ENCODE results near the gene MOB3B.

The MOB3B gene

DNA sequence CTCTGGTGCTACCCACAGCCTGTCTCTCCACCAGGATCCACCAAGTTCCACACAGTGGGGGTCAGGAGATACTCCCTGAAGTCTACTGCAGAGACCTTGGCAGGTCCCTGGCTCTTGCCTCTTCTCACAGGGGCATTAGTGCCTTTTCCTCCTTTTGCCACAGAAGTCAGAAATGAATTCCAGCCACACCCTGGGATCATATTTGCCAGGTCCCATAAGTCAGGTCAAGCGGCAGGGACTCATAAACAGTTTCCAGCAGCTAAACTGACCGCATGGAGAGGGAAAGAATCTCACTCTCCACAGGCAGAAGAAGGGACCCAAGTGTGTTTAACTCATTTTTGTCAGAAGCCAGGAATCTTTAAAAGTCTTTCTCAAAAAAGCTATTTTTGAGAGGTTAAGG is 18.8 kb downstream of the MOB3B start:
- no peak overlapping the region for H4K91ac ChIP-seq (ENCODE audit: low read depth, low read length)
- H3K27ac ChIP-seq (ENCODE audit: low read depth, low read length) = no peak overlapping the region
- no peaks in the 10 kb centered on the region for H3K79me2 ChIP-seq (ENCODE audit: control insufficient read depth, insufficient read depth, low read length, poor library complexity)
- H4K12ac ChIP-seq (ENCODE audit: low read depth, low read length) = no peak overlapping the region
- no peak overlapping the region for H3K4ac ChIP-seq (ENCODE audit: low read depth, low read length)
- no peak overlapping the region for H3K4me2 ChIP-seq (ENCODE audit: low read length)
- no peak for DNase-seq
- peak overlapping the region; percentile 59 for H3K18ac ChIP-seq (ENCODE audit: low read length)
- H2BK12ac ChIP-seq (ENCODE audit: low read length) = no peak overlapping the region
- no peaks in the 10 kb centered on the region for H3K9me3 ChIP-seq (ENCODE audit: insufficient read depth, low read depth, low read length)
- H2AFZ ChIP-seq (ENCODE audit: insufficient read depth, low read length, poor library complexity) = no peak overlapping the region
- peak overlapping the region; percentile 46 for H2AK5ac ChIP-seq (ENCODE audit: low read length)
- no peak overlapping the region for H3K23ac ChIP-seq (ENCODE audit: low read length)
- no peaks in the 10 kb centered on the region for H3K79me1 ChIP-seq (ENCODE audit: low read length)
- H3K4me3 ChIP-seq (ENCODE audit: low read depth, low read length) = no peak overlapping the region
- no peaks in the 10 kb centered on the region for H3K27me3 ChIP-seq (ENCODE audit: insufficient read depth, low read length)
- H3K14ac ChIP-seq (ENCODE audit: low read length) = no peak overlapping the region
- no peak overlapping the region for H2BK120ac ChIP-seq (ENCODE audit: insufficient read depth, low read length, poor library complexity)
- peaks cover 2 to 3% of the 10 kb centered on the region in 2 experiments for H3K36me3 ChIP-seq (ENCODE audit: control insufficient read depth in 1 of 2, insufficient read depth in 2 of 2, low read length in 2 of 2)
- H3K4me1 ChIP-seq (ENCODE audit: control insufficient read depth in 1 of 2, insufficient read depth in 2 of 2, low read length in 2 of 2) = no peaks in the 10 kb centered on the region
- no CpG with 5 or more reads among the region's 2 CpGs for WGBS (ENCODE audit: extremely low coverage, insufficient coverage, insufficient read length)
- H2BK5ac ChIP-seq (ENCODE audit: low read depth, low read length, poor library complexity) = no peak overlapping the region
- H4K8ac ChIP-seq (ENCODE audit: low read depth, low read length) = no peak overlapping the region
- peak overlapping the region; percentile 10 for H3K9ac ChIP-seq (ENCODE audit: low read length)

DNA sequence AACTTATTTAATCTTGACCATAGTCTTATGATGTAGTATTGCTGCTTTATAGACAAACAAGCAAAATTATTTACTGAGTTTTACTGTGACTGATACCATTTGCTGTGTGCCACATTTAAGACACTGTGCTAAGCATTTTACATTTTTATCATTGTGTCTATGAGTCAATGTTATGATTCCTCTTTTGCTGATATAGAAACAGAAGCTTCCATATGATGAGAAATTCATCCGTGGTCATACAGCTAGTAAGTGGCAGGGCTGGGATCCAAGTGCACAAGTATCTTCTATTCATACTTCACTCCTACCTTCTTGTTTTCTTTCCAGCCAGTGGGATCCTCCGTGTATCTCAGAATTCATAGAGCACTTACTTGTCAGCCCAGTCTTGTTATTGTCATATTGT is 22.6 kb downstream of the MOB3B start:
- no peaks in the 10 kb centered on the region for H3K27me3 ChIP-seq (ENCODE audit: insufficient read depth, low read length)
- H3K27ac ChIP-seq (ENCODE audit: low read depth, low read length) = no peak overlapping the region
- no peak overlapping the region for H4K91ac ChIP-seq (ENCODE audit: low read depth, low read length)
- no peak overlapping the region for H2BK120ac ChIP-seq (ENCODE audit: insufficient read depth, low read length, poor library complexity)
- H2BK12ac ChIP-seq (ENCODE audit: low read length) = no peak overlapping the region
- no peak overlapping the region for H3K4me3 ChIP-seq (ENCODE audit: low read depth, low read length)
- no peak overlapping the region for H4K8ac ChIP-seq (ENCODE audit: low read depth, low read length)
- H3K18ac ChIP-seq (ENCODE audit: low read length) = no peak overlapping the region
- peaks cover 4% of the 10 kb centered on the region for H3K9me3 ChIP-seq (ENCODE audit: insufficient read depth, low read depth, low read length)
- no peak overlapping the region for H2AFZ ChIP-seq (ENCODE audit: insufficient read depth, low read length, poor library complexity)
- H3K14ac ChIP-seq (ENCODE audit: low read length) = no peak overlapping the region
- H3K79me1 ChIP-seq (ENCODE audit: low read length) = no peaks in the 10 kb centered on the region
- no peak overlapping the region for H3K23ac ChIP-seq (ENCODE audit: low read length)
- peaks cover 0 to 4% of the 10 kb centered on the region in 2 experiments for H3K4me1 ChIP-seq (ENCODE audit: control insufficient read depth in 1 of 2, insufficient read depth in 2 of 2, low read length in 2 of 2)
- no peak overlapping the region for H3K9ac ChIP-seq (ENCODE audit: low read length)
- no peak overlapping the region for H2AK5ac ChIP-seq (ENCODE audit: low read length)
- no peak overlapping the region for H3K4me2 ChIP-seq (ENCODE audit: low read length)
- H2BK5ac ChIP-seq (ENCODE audit: low read depth, low read length, poor library complexity) = no peak overlapping the region
- peaks cover 2 to 5% of the 10 kb centered on the region in 2 experiments for H3K36me3 ChIP-seq (ENCODE audit: control insufficient read depth in 1 of 2, insufficient read depth in 2 of 2, low read length in 2 of 2)
- no CpG with 5 or more reads among the region's 2 CpGs for WGBS (ENCODE audit: extremely low coverage, insufficient coverage, insufficient read length)
- no peak overlapping the region for H4K12ac ChIP-seq (ENCODE audit: low read depth, low read length)
- no peak overlapping the region for H3K4ac ChIP-seq (ENCODE audit: low read depth, low read length)
- DNase-seq = no peak
- peaks cover 1% of the 10 kb centered on the region for H3K79me2 ChIP-seq (ENCODE audit: control insufficient read depth, insufficient read depth, low read length, poor library complexity)

DNA sequence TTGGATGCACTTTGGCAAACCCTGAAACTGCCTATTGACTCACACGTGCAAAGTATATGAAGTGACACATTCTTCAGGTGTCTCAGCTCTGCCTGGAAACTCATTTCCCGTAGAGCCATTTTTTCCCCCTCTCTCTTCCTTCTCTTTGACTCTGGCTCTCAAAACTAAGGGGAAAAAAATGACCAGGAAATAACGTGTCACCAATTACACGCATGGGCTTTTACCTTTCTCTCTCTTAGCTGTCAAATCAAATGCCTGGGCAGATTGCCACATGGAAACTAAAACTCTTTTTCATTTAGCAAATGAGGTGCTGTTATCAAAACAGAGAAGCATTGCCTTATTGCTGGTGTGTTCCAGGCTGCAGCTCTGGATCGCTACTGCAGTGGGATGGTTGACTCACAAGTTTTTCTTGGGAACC is 23.9 kb downstream of the MOB3B start:
- no peak overlapping the region for H3K4me3 ChIP-seq (ENCODE audit: low read depth, low read length)
- no peak overlapping the region for H3K4ac ChIP-seq (ENCODE audit: low read depth, low read length)
- H3K18ac ChIP-seq (ENCODE audit: low read length) = no peak overlapping the region
- H3K79me2 ChIP-seq (ENCODE audit: control insufficient read depth, insufficient read depth, low read length, poor library complexity) = peaks cover 1% of the 10 kb centered on the region
- no peak overlapping the region for H4K12ac ChIP-seq (ENCODE audit: low read depth, low read length)
- no peak overlapping the region for H2BK120ac ChIP-seq (ENCODE audit: insufficient read depth, low read length, poor library complexity)
- H2BK5ac ChIP-seq (ENCODE audit: low read depth, low read length, poor library complexity) = no peak overlapping the region
- H3K4me2 ChIP-seq (ENCODE audit: low read length) = no peak overlapping the region
- no peak overlapping the region for H3K9ac ChIP-seq (ENCODE audit: low read length)
- H2AK5ac ChIP-seq (ENCODE audit: low read length) = no peak overlapping the region
- H3K14ac ChIP-seq (ENCODE audit: low read length) = no peak overlapping the region
- H3K27me3 ChIP-seq (ENCODE audit: insufficient read depth, low read length) = no peaks in the 10 kb centered on the region
- H3K27ac ChIP-seq (ENCODE audit: low read depth, low read length) = no peak overlapping the region
- peaks cover 0 to 4% of the 10 kb centered on the region in 2 experiments for H3K4me1 ChIP-seq (ENCODE audit: control insufficient read depth in 1 of 2, insufficient read depth in 2 of 2, low read length in 2 of 2)
- H3K36me3 ChIP-seq (ENCODE audit: control insufficient read depth in 1 of 2, insufficient read depth in 2 of 2, low read length in 2 of 2) = peaks cover 2 to 5% of the 10 kb centered on the region in 2 experiments
- no peak overlapping the region for H2BK12ac ChIP-seq (ENCODE audit: low read length)
- no peak overlapping the region for H4K8ac ChIP-seq (ENCODE audit: low read depth, low read length)
- WGBS (ENCODE audit: extremely low coverage, insufficient coverage, insufficient read length) = no CpG with 5 or more reads among the region's 5 CpGs
- no peak overlapping the region for H2AFZ ChIP-seq (ENCODE audit: insufficient read depth, low read length, poor library complexity)
- H3K79me1 ChIP-seq (ENCODE audit: low read length) = no peaks in the 10 kb centered on the region
- DNase-seq = no peak
- H4K91ac ChIP-seq (ENCODE audit: low read depth, low read length) = no peak overlapping the region
- peaks cover 4% of the 10 kb centered on the region for H3K9me3 ChIP-seq (ENCODE audit: insufficient read depth, low read depth, low read length)
- H3K23ac ChIP-seq (ENCODE audit: low read length) = no peak overlapping the region

DNA sequence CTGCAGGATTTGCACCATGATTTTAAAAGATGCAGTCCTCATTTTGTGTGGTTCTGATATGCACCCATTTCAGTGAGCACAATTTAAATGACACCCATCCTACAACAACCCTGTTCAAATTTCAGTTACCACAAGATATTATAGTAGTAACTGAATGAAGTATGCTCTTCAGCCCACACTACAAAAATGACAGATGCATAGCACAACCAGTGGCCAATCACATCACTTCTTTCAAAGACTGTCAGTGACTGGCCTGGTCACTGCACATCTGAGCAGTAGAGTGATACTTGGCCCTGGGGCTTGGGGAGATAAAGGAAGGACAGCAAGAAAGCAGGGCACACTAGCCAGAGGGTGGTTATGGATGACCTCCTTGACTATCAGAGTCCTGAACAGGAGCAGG is 25.4 kb downstream of the MOB3B start:
- H3K36me3 ChIP-seq (ENCODE audit: control insufficient read depth in 1 of 2, insufficient read depth in 2 of 2, low read length in 2 of 2) = peaks cover 0 to 5% of the 10 kb centered on the region in 2 experiments
- H3K79me1 ChIP-seq (ENCODE audit: low read length) = no peaks in the 10 kb centered on the region
- H3K4me2 ChIP-seq (ENCODE audit: low read length) = no peak overlapping the region
- no peak overlapping the region for H3K27ac ChIP-seq (ENCODE audit: low read depth, low read length)
- H3K14ac ChIP-seq (ENCODE audit: low read length) = no peak overlapping the region
- no peak overlapping the region for H3K9ac ChIP-seq (ENCODE audit: low read length)
- no peak overlapping the region for H3K4me3 ChIP-seq (ENCODE audit: low read depth, low read length)
- H3K79me2 ChIP-seq (ENCODE audit: control insufficient read depth, insufficient read depth, low read length, poor library complexity) = peaks cover 1% of the 10 kb centered on the region
- no peaks in the 10 kb centered on the region for H3K27me3 ChIP-seq (ENCODE audit: insufficient read depth, low read length)
- H3K18ac ChIP-seq (ENCODE audit: low read length) = no peak overlapping the region
- no peak for DNase-seq
- no peak overlapping the region for H2BK120ac ChIP-seq (ENCODE audit: insufficient read depth, low read length, poor library complexity)
- H3K4me1 ChIP-seq (ENCODE audit: control insufficient read depth in 1 of 2, insufficient read depth in 2 of 2, low read length in 2 of 2) = peaks cover 0 to 4% of the 10 kb centered on the region in 2 experiments
- H4K91ac ChIP-seq (ENCODE audit: low read depth, low read length) = no peak overlapping the region
- H4K8ac ChIP-seq (ENCODE audit: low read depth, low read length) = no peak overlapping the region
- H2AK5ac ChIP-seq (ENCODE audit: low read length) = no peak overlapping the region
- H3K23ac ChIP-seq (ENCODE audit: low read length) = no peak overlapping the region
- no peak overlapping the region for H2BK5ac ChIP-seq (ENCODE audit: low read depth, low read length, poor library complexity)
- H3K4ac ChIP-seq (ENCODE audit: low read depth, low read length) = no peak overlapping the region
- no peak overlapping the region for H4K12ac ChIP-seq (ENCODE audit: low read depth, low read length)
- H3K9me3 ChIP-seq (ENCODE audit: insufficient read depth, low read depth, low read length) = peaks cover 4% of the 10 kb centered on the region
- no peak overlapping the region for H2AFZ ChIP-seq (ENCODE audit: insufficient read depth, low read length, poor library complexity)
- no peak overlapping the region for H2BK12ac ChIP-seq (ENCODE audit: low read length)

Measured in trophoblast cell (in vitro differentiated cells and primary cell).